Activated T-cell treated with anti-CD3 and anti-CD28 coated beads, Interleukin-2, amount 50 U/mL, for 24 hours (primary cell): ENCODE measurements around the gene DENND1A.

Source experiments
- DNase-seq: peaks from one replicate; pipeline ENCODE4 v3.0.0-alpha.2; 2020
- H3K27ac Mint-ChIP-seq: 2 replicates; pipeline ENCODE4 v1.8.0; 2020; ENCODE audit warnings: mild to moderate bottlenecking, mixed read lengths
- H3K27me3 Mint-ChIP-seq: 2 replicates; pipeline ENCODE4 v1.8.0; 2020; ENCODE audit warnings: mixed read lengths
- H3K36me3 Mint-ChIP-seq: 2 replicates; pipeline ENCODE4 v1.8.0; 2020; ENCODE audit warnings: low read depth, mixed read lengths
- H3K4me1 Mint-ChIP-seq: 2 replicates; pipeline ENCODE4 v1.8.0; 2020; ENCODE audit warnings: low read depth, mixed read lengths
- H3K4me3 Mint-ChIP-seq: 2 replicates; pipeline ENCODE4 v1.8.0; 2020; ENCODE audit warnings: mild to moderate bottlenecking, moderate library complexity, mixed read lengths
- H3K9me3 Mint-ChIP-seq: 2 replicates; pipeline ENCODE4 v1.8.0; 2020; ENCODE audit warnings: mixed read lengths

Gene DENND1A

GRCh38 chr9:123484130-123484529, 445.8 kb downstream of the DENND1A start:
- Mint-ChIP-seq H3K36me3 (no peaks in the 10 kb centered on the region), H3K4me1 (no peaks in the 10 kb centered on the region), H3K4me3 (no peak overlapping the region)

DNA sequence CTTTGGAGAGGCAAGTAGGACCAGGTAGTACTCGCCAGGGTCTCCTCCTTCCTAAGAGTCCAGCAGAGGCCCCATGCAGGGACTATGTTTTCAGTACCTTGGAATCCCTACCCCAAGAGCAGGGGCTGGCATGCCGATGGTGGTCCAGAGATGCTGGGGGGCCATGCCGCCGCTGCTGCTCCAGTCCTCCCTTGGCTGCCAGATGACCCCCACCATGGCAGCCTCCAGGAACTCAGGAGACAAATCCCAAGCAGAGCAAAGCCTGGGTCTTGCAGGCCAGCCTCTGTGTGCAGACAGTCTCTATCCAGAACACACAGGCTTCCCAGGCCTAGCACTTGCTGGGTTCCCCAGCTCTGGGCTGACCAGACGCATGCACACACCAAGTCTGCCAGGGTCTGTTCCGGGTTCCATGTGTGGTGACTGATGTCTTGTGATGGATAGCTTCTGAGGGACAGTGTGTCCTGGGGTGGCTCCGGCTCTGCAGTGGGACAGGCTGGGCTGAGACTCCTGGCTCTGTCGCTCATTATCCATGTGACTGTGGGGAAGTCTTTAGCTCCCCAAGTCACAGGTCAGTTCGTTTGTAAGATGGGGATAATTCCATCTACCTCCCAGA, 446.6 kb downstream of the DENND1A start:
- no peaks in the 10 kb centered on the region for H3K27me3 Mint-ChIP-seq
- no peak overlapping the region for H3K27ac Mint-ChIP-seq
- no peak overlapping the region for H3K4me3 Mint-ChIP-seq
- DNase-seq = no peak
- no peaks in the 10 kb centered on the region for H3K4me1 Mint-ChIP-seq
- no peaks in the 10 kb centered on the region for H3K36me3 Mint-ChIP-seq
- H3K9me3 Mint-ChIP-seq = no peaks in the 10 kb centered on the region

More at GRCh38 chr9:123484130-123484529, 445.8 kb downstream of the DENND1A start:
- Mint-ChIP-seq H3K27me3 (no peaks in the 10 kb centered on the region), H3K9me3 (no peaks in the 10 kb centered on the region), H3K27ac (no peak overlapping the region)
- DNase-seq = no peak

GRCh38 chr9:123482295-123482968, 447.5 kb downstream of the DENND1A start:
- no peak for DNase-seq
- no peaks in the 10 kb centered on the region for H3K4me1 Mint-ChIP-seq
- no peak overlapping the region for H3K27ac Mint-ChIP-seq
- H3K36me3 Mint-ChIP-seq = no peaks in the 10 kb centered on the region
- H3K9me3 Mint-ChIP-seq = no peaks in the 10 kb centered on the region
- H3K4me3 Mint-ChIP-seq = no peak overlapping the region
- H3K27me3 Mint-ChIP-seq = no peaks in the 10 kb centered on the region

DNA sequence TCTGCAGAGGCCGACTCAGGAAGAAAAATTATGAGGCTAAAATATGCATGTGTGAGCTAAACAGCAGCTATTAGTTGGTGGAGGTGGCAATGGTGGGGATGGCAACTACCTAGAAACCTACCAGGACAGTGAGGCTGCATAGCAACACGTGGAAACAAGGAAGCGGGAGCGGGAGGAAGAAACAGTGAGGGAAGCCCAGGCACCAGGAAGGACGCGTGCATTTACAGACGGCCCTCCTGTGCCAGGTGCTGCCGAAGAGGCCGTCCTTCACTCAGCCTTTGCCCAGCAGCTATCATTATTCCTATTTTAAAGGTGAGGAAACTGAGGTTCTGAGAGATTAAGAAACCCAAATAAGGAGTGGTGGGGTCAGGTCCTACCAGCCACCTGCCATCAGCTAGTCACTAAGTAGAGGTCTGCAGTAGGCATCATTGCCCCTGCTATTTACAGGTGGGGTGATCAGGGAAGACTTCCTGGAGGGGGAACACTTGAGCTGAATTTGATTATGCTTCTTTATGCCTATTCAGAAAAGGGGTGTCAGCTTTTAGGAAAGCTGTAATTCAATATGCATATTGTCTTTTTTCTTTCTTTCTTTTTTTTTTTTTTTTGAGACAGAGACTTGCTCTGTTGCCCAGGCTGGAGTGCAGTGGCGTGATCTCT, 448.6 kb downstream of the DENND1A start:
- H3K4me1 Mint-ChIP-seq = no peaks in the 10 kb centered on the region

DNA sequence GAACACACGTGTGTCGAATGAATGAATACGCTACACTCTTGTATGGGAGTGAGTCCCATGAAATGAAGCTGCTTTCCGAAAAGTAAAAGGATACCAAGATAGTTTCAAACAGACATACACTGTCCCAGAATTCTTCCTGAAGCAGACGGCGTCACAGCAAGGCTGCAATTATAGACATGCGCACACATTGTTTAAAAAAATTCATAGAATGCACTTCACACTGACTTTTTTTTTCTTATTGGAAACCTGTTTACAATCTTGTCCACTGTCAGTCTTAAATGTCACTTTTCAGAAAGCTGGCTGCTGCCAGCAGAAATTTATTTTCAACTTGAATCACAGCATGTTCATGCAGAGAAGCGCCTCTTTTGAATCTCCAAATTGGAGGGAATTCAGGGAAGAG, 449.1 kb downstream of the DENND1A start:
- Mint-ChIP-seq H3K27me3 (no peaks in the 10 kb centered on the region), H3K36me3 (no peaks in the 10 kb centered on the region), H3K27ac (no peak overlapping the region), H3K4me1 (no peaks in the 10 kb centered on the region), H3K9me3 (no peaks in the 10 kb centered on the region), H3K4me3 (no peak overlapping the region)
- no peak for DNase-seq

More for the DNA sequence above, 448.6 kb downstream of the DENND1A start:
- Mint-ChIP-seq H3K9me3 (no peaks in the 10 kb centered on the region), H3K36me3 (no peaks in the 10 kb centered on the region), H3K27ac (no peak overlapping the region), H3K27me3 (no peaks in the 10 kb centered on the region), H3K4me3 (no peak overlapping the region)
- no peak for DNase-seq

GRCh38 chr9:123480096-123480495, 449.8 kb downstream of the DENND1A start:
- no peaks in the 10 kb centered on the region for H3K9me3 Mint-ChIP-seq
- H3K4me1 Mint-ChIP-seq = no peaks in the 10 kb centered on the region
- H3K36me3 Mint-ChIP-seq = no peaks in the 10 kb centered on the region
- no peak overlapping the region for H3K4me3 Mint-ChIP-seq
- H3K27ac Mint-ChIP-seq = no peak overlapping the region
- H3K27me3 Mint-ChIP-seq = no peaks in the 10 kb centered on the region
- DNase-seq = no peak

DNA sequence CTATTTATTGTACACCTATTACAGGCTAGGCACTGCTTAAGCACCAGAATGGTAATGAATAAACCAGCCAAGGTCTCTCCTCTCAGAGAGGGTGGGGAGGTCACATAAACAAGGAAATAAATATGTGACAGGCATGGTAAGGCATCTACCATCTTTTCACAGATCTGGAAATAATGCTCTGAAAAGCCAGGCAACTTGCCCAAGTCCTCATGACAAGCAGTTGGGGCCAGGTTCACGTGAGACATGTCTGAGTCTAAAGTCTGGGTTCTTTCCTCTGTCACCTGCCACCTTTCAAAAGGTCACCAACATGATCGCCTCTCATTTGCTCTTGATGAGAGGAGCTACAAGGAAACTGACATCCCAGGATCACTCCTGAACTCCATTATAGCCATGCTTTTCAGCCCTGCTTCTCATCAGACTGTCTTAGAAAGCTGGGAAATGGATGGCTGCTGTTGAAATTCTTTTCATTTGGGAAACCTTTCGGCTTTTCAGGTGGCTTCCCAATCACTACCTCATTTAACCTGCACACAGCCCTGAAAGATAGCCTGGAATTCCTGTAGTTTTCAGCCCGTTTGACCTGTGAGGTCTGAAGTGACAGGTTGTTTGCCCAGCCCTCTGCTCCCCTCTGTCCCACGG, 450.8 kb downstream of the DENND1A start:
- H3K36me3 Mint-ChIP-seq = no peaks in the 10 kb centered on the region
- no peak overlapping the region for H3K4me3 Mint-ChIP-seq
- no peaks in the 10 kb centered on the region for H3K9me3 Mint-ChIP-seq
- H3K4me1 Mint-ChIP-seq = no peaks in the 10 kb centered on the region
- no peaks in the 10 kb centered on the region for H3K27me3 Mint-ChIP-seq
- no peak for DNase-seq
- H3K27ac Mint-ChIP-seq = no peak overlapping the region

DNA sequence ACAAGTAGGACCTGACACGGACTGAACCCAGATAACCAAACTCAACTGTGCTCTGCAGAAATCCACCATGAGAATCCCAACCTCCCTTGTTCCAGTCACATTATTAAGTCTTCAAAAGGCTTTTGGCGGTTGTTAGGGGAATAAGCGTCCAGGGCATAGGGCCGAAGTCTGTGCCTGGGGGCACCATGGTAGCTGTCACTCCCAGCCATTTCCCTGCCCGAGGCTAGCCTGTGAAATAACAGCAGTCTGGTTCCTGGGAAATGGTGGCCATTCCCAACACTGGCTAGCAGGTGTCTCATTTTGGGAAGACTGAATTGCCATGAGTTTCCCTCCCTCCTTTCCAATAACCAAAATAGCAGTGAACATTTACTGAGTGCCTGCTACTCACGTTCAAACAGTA, 451.8 kb downstream of the DENND1A start:
- Mint-ChIP-seq H3K27ac (no peak overlapping the region), H3K36me3 (no peaks in the 10 kb centered on the region), H3K9me3 (no peaks in the 10 kb centered on the region), H3K4me1 (no peaks in the 10 kb centered on the region), H3K4me3 (no peak overlapping the region), H3K27me3 (no peaks in the 10 kb centered on the region)
- no peak for DNase-seq

- DNase-seq = no peak
- Mint-ChIP-seq H3K27ac (no peak overlapping the region), H3K9me3 (no peaks in the 10 kb centered on the region), H3K36me3 (no peaks in the 10 kb centered on the region), H3K4me1 (no peaks in the 10 kb centered on the region), H3K4me3 (no peak overlapping the region), H3K27me3 (no peaks in the 10 kb centered on the region)
Observed at GRCh38 chr9:123475407-123475806, 454.5 kb downstream of the DENND1A start.

DNA sequence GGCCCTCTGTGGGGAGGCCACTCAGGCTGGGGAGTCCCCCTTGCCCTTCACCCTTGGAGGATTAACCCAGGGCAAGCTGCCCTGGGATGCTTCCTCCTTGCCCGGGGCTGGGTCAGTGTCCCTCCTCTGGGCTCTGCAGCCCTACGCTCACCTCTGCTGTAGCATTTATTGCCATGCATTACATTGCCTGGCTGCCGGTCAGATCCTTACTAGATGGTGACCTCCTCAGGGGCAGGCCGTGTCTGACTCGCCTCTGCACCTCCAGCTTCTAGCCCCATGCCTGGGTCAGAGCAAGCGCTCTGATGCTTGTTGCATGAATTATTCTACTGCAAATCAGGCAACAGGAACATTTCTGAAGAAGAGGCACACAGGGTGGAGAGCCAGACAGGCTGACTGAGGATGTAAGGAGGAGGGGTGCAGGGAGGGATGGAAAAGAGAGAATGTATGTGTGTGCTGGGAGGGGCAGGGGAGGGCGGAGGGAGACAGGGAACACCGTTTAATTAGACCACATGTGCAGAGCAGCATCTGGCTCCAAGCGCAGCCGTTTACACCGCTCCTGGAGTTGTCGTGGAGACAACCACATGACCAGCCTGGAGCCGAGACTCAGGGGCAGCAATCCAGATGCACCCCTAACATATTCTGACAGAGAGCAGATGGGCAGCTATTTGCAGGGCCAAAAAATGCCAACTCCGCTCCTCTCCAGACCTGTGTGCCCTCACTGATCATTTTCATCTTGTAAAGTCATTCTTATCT, 456.9 kb downstream of the DENND1A start:
- Mint-ChIP-seq H3K27ac (peak overlapping the region; percentile 6), H3K9me3 (no peaks in the 10 kb centered on the region), H3K4me3 (no peak overlapping the region), H3K36me3 (no peaks in the 10 kb centered on the region), H3K27me3 (no peaks in the 10 kb centered on the region), H3K4me1 (no peaks in the 10 kb centered on the region)
- DNase-seq = no peak

DNA sequence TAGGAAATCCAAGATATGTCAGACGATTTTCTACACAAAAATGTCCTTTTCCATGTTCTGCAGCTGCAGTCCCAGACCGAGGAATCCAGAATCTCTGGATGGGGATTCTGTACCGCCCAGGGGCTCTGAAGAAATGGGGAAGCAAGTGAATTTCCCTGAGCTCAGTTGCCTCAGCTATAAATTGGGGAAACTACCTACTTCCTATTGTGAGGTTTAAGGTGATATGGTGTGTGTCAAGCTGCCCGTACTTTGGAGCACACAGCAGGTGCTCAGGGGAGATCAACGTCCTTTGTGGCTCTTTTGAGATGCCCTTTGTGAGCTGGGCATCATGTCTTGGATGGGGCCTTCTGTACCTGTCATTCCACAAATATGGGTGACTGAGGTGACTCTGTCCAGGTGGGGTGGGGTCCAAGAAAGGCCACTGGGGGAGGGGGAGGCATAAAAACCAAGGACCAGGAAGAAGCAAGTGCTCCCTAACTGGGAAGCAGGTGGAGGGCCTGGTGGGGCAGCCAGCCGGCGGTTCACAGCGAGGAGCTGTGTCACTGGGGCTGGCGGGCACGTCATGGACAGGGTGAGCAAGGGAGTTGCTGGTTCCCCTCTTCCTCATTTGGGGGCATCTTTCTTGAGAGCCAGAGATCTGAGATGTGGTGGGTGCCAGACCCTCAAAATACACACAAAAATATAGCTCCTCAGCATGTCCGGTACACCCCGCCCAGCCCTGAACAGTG, 457.9 kb downstream of the DENND1A start:
- Mint-ChIP-seq H3K9me3 (no peaks in the 10 kb centered on the region), H3K36me3 (no peaks in the 10 kb centered on the region), H3K4me1 (no peaks in the 10 kb centered on the region), H3K27me3 (no peaks in the 10 kb centered on the region), H3K4me3 (no peak overlapping the region), H3K27ac (no peak overlapping the region)
- DNase-seq = no peak

GRCh38 chr9:123470991-123471770, 458.7 kb downstream of the DENND1A start:
- Mint-ChIP-seq H3K4me1 (no peaks in the 10 kb centered on the region), H3K4me3 (no peak overlapping the region), H3K27me3 (no peaks in the 10 kb centered on the region), H3K9me3 (no peaks in the 10 kb centered on the region), H3K27ac (no peak overlapping the region), H3K36me3 (no peaks in the 10 kb centered on the region)
- no peak for DNase-seq

DNA sequence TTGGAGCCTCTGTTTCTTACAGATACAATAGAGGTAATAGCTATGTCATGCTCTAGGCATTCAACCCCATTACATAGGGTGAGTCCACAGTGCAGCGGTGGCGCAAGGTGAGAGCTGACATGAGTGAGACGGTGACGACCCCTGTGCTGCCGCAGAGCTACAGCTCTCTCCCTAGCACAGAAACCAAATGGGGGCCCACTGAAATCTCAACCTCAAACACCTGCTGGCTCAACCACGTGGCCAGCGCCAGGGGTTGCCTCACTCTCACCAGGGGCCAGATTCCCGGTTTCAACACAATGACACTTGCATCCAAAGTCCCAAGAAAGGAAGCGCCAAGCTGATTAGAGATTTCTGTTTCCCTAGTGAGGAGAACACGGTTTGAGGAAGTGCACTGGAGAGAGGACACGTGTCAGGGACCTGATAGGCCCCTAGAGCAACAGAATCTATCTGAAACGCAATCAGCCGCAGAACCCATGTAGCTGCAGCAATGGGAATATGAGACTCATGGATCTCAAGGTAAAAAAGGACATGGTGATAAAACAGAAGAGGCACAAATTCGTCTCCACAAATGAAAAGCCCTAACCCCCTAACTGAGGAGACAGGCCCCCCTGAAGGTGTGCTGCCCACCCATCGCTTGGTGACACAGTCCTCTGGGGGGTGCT, 459.7 kb downstream of the DENND1A start:
- no peak overlapping the region for H3K27ac Mint-ChIP-seq
- no peaks in the 10 kb centered on the region for H3K27me3 Mint-ChIP-seq
- H3K4me1 Mint-ChIP-seq = peaks cover 2% of the 10 kb centered on the region
- H3K9me3 Mint-ChIP-seq = no peaks in the 10 kb centered on the region
- H3K4me3 Mint-ChIP-seq = no peak overlapping the region
- no peak for DNase-seq
- no peaks in the 10 kb centered on the region for H3K36me3 Mint-ChIP-seq
